Activated CD8-positive, alpha-beta memory T cell treated with anti-CD3 and anti-CD28 coated beads for 1 hour (primary cell): ENCODE results near the gene LYPD6B.

Experiments
- DNase-seq, 2 donors: peaks; one replicate each; pipeline ENCODE4 v3.0.0-alpha.2; 2020; ENCODE audit warnings: low read depth in 1 of 2; ENCODE audit errors: extremely low read depth in 1 of 2

Gene LYPD6B

DNA sequence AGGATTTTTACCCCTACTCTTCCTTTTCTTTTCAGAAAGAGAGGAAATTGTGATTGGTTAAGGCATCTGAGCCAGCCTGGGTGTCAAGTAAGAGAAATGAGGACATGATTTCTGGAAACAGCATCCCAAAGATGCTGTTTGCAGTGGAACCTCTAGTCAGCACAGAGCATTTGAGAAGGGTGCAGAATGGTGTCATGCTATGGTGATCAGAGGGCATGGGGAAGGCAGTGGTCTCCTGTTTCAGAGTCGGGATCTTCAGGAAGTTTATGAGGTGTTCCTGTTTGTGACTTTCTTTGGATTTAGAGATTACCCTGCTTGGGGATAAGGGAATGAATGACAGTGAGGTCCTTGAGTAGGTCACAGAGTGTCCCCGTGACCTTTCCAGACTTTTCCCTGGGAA, 117.5 kb downstream of the LYPD6B start:
- DNase-seq, result no peak

DNA sequence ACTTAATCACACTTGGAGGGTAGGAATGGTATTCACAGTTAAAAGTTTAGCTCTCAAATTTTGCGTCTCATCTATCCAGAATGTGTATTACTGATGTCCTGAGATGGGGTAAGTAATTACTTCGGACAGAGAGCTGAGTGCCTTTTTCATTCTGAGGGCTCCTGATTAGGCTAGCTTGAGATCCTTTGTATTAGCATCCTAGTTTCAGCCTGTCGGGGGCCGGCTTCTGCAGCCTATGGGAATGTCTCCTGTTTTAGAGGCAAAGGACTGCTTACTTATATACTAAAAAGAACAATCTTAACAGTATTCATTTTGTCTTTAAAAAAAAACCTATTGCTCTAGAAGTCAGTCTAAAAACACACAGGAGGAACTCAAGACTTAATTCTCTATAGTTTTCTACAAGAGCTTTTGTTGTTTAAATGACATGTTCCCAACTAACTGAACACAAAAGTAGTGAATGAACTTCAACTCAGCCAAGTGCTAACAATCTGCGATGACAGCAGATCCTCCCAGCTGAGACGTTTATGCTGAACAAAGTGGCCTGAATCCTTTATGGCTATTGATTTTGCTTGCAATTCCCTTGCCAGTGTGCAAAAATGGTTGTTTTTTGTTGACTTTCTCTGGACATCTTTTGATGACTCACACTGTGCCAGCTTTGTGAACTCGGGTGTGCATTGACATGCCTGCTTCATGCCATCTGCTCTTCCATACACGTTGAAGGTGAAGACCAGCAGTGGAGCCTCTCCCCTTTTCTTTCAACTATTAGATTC, 118.7 kb downstream of the LYPD6B start:
- no peak for DNase-seq

DNA sequence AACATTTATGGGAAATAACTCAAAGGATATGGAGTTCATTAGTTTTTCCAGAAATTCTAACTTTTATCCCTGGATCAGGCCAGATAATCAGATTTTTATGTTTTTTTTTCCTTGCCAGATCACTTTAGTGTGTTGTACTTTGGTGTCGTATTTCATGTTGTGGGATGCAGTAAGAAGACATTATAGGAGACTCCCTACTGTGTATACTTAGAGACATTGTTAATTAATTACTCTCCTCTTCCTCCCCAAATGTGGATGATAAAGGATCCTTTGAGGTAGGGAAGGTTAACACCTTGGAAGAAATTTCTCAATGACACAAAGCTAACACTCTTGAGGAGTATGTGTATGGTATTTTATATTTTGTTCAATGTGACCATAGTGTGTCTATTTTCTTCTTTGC, 120.5 kb downstream of the LYPD6B start:
- DNase-seq, result no peak

- no peak for DNase-seq
Measured at GRCh38 chr2:149160195-149160594, 121.7 kb downstream of the LYPD6B start.

DNA sequence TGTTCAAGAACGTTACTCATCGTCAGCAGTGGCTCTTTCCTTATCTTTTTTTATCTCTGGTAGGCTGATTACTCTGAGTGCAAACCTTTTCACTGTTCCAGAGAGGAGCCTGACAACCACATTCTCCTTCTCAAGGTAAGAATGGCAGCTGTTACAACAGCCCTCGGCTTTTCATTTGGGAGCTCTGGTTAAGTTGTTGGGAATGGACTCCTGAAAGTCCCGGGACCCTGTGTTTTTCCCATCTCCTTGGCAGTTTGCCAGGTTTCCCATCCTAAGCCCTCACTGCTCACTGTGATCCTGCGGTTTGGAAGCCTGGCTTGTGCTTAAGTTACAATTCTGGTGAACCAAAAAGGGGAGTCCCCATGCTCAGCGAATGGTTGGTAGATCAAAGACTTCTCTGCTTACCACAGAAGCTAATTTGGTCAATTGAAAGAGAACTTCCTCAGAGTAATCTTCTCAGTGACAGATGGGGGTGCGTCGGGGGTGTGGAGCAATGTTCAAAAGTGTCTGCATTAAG, 122.3 kb downstream of the LYPD6B start:
- peak; percentile 1 to 8 for DNase-seq

- no peak for DNase-seq
Measured at GRCh38 chr2:149161481-149162225, 123.2 kb downstream of the LYPD6B start.

- no peak for DNase-seq
Measured at GRCh38 chr2:149164296-149164695, 125.8 kb downstream of the LYPD6B start.

DNA sequence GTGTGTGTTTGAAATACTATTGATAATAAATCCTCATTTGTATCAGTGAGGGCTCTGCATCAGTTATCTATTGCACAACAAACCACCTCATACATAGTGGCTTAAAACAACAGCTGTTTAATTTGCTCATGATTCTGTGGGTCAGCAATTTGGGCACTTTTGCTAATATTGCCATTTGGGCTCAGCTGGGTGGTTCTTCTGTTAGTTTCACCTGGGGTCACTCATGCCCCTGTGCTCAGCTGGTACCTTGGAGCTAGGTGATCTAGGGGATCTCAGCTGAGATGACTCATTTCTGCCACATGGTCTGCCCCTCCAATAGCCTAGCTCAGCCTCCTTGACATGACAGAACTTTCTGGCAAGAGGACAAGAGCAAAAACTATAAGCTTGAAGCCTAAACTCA, 126.3 kb downstream of the LYPD6B start:
- no peak for DNase-seq

DNA sequence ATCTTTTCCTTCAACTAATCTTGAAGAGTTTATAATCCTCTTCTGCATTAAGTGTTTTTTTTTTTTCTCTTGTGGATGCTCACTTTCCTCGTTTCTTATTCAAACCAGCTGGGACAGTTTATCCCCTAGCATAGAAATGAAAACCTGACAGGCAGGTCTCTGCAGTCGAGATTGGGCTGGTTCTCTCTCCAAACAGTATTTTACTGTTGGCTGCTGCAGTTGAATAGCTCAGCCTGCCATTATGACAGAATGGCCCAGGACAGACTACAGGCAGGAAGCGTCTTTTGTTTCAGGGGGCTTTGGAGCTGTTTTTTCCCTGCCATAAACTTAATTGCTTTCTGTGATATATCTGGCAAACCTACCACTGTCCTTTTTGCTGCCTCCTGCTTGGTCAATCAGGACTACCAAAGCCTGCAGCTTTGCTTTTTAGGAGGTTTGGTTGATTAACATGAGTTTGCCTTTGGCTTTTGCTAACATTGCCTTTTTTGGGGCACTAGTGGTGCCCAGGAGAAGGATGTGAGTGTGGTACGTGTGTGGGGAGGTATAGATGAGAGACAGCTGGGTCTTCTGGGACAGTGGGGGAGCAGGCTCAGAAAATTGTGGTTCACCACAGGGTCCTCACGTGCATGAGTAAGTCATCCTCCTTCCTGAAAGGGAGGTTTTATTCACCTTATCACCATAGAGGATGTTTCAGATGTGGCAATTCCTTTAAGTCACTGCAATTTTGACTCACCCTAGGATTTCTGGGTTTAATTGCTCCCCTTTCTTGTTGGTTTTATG, 128.7 kb downstream of the LYPD6B start:
- DNase-seq, result peak in 1 of 2 donors; percentile 19

DNA sequence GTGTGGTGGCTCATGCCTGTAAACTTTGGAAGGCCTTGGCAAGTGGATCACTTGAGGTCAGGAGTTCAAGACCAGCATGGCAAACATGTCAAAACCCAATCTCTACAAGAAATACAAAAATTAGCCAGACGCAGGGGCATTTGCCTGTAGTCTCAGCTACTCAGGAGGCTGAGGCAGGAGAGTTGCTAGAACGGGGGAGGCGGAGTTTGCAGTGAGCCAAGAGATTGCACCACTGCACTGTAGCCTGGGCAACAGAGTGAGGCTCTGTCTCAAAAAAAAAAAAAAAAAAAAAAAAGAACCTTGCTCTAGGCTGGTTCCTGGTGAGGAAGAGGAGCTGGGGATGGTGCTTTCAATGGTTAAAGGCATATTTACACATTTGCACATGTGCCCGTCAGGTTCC, 129.4 kb downstream of the LYPD6B start:
- no peak for DNase-seq

DNA sequence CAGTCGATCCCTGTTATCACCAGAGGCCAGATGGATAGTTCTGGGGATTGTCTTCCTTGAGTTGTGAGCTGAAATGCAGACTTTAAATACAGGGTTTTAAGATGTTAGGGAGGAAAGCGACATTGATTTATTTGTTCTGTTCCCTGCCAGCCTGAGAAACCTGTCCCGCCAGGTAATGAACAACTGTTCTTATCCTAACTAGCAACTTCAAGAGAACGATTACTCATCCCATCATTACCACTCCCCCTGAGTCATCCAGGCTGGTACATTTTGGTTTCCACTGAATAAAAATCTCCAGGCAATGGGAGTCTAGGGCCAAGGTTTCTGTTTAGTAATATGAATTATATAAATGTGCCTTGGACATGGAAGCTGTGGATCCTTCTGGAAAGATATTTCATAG, 131.2 kb downstream of the LYPD6B start:
- DNase-seq, result no peak

GRCh38 chr2:149170156-149170555, 131.7 kb downstream of the LYPD6B start:
- no peak for DNase-seq

DNA sequence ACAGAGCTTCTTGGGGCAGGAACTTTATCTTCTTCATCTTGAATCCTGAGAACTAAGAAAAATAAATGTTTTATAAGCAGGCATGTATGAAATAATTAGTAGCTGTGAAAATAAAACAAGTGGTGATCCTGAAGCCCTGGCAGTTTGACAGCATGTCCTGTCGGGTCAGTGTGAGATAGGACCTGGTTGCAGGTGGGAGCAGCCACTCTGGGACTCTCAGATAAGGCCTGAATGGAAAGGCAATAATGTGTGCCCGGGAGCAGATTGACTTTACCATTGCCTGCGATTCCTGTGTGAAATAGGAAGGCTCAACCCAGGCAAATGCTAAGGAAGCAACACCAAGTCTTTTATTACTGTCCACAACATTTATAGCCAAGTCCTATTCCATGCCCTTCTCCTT, 132.4 kb downstream of the LYPD6B start:
- no peak for DNase-seq

- no peak for DNase-seq
Measured at GRCh38 chr2:149173220-149173619, 134.7 kb downstream of the LYPD6B start.

DNA sequence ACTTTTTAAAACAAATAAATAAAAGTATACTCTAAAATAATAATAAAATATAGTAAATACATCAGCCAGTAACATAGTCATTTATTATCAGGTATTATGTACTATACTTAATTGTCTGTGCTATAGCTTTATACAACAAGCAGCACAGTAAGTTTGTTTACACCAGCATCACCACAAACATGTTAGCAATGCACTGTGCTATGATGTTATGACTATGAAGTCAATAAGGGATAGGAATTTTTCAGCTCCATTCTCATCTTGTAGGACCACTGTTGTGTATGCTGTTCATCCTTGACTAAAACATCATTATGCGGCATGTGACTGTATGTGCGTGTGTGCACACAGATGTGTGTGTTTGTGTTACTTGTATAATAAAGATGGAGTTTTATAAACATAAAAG, 137.5 kb downstream of the LYPD6B start:
- DNase-seq, result no peak

- DNase-seq, result no peak
Measured at GRCh38 chr2:149178612-149179011, 140.1 kb downstream of the LYPD6B start.

DNA sequence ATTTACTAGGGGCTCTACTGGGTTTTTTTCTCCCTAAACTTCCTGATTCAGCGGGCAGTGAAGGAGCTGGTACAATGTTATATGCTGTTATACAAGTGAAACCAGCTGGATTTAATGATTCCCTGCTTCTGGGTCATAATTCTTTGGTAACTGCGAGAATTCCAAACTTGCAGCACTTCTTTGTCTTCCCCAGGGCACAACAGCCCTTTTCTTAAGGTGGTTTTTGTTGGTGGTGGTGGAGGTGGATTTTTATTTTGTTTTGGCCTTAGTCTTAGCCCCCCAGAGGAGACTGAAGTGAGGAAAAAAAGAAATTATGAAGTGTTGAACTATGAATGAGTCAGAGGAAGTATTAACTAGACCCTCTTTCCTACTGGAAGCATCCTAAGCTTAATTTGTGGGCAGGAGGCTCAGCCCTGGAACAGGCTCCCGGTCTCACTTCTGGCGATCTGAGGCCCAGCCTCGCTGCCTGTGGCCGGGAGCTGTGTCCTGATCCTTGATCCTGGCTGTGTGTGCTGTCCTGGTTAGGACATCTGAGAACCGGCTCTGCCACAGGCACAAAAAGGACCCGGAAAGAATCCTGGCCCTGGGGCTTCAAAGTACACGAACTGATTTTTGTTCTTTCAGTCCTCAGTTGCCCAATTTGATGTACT, 141.9 kb downstream of the LYPD6B start:
- DNase-seq, result no peak

DNA sequence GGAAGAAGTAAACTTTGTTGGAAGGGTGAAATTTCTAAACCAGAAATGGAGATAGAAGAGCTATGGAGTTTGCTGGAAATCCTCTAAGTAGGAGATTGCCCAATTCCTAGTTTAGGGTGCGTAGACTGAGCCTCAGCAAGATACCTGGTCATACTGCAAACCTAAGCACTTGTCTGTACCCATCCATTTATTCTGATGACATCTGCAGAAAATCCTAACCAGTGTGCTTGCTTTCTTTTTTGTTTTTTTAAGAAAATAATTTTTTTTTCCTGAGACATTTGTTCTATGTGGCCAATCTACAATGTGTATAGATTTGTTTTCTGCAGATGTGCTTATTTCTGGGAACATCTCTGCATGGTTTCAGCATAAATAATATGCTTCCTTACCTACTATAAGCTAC, 144.7 kb downstream of the LYPD6B start:
- DNase-seq, result no peak

DNA sequence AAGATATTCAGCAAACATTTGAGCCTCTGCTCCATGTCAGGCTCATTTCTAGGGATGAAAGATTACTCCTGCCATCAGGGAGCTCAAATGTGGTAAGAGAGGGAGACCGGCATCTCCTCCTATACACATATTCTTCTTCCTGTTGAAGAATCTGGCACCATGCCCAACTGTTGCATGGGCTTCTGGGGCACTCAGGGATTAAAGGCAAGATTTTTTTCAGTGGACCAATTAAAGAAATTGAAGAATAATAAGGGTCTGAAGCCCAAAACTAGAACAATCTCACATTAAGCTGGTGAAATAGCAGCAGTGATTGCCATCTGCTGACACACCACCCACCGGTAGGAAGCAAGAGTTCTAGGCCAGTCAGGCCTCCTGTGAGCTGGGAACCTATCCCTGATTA, 146.5 kb downstream of the LYPD6B start:
- DNase-seq, result no peak

DNA sequence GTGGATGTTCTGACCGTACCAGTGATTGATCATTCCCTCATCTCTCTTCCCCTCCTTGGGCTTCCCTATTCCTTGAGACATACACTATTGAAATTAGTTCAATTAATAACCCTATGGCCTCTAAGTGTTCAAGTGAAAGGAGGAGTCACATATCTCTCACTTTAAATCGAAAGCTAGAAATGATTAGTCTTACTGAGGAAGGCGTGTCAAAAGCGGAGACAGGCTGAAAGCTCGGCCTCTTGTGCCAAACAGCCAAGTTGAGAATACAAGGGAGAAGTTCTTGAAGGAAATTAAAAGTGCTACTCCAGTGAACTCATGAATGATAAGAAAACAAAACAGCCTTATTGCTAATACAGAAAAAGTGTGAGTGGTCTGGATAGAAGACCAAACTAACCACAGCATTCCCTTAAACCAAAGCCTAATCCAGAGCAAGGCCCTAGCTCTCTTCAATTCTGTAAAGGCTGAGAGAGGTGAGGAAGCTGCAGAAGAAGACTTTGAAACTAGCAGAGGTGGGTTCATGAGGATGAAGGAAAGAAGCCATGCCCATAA, 147.5 kb downstream of the LYPD6B start:
- DNase-seq, result no peak

DNA sequence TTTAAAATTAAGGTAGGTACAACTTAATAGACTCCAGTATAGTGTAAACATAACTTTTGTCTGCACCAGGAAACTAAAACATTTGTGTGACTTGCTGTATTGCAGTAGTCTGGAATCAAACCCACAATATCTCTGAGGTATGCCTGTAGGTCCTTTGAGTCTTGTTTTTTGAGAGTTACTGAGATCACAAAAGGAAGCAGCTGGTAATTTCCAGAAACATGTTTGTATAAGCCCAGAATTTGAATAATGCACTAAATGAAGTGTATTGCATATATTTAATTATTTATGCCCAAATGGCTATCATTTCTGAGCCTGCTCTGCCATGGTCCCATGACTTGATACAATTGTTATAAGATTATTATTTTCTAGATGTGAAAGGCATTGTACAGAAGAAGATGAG, 148.6 kb downstream of the LYPD6B start:
- DNase-seq, result no peak
